ENCODE measurements around the gene SDHAF1. TPM values are rescaled to one million over a fixed set of nuclear protein-coding genes. Genes with fewer than 3 reads are reported as not detected.
"Not testable (repeated sequence)": the region's sequence is repeated elsewhere in the genome, so short reads cannot be mapped to it uniquely, and the experiment has no call there.

The SDHAF1 gene
- total RNA-seq, 2 donors from 2014 or later = 12.9 to 14.1 TPM

- no peak overlapping the region for H3K4me3 Mint-ChIP-seq
- peaks cover 36% of the 10 kb centered on the region for H3K27me3 Mint-ChIP-seq (ENCODE audit: insufficient read depth)
- no peaks in the 10 kb centered on the region for H3K36me3 Mint-ChIP-seq (ENCODE audit: low read depth)
- H3K27me3 ChIP-seq (ENCODE audit: control insufficient read depth, insufficient read depth, low read length, poor library complexity, severe bottlenecking) = peaks cover 14% of the 10 kb centered on the region
- H3K4me1 ChIP-seq (ENCODE audit: control insufficient read depth, insufficient read depth, low read length) = no peaks in the 10 kb centered on the region
- H3K4me1 Mint-ChIP-seq = no peaks in the 10 kb centered on the region
- no peaks in the 10 kb centered on the region for H3K9me3 ChIP-seq (ENCODE audit: control insufficient read depth, low read length)
- H3K9ac ChIP-seq (ENCODE audit: extremely low read depth, low read length, poor library complexity, severe bottlenecking) = no peak overlapping the region
- no peak overlapping the region for H3K4me3 ChIP-seq (ENCODE audit: low read length)
- H3K27ac Mint-ChIP-seq = no peak overlapping the region
- WGBS, 2 experiments (ENCODE audit: insufficient coverage in 1 of 2, insufficient read length in 1 of 2) = 53 to 74% methylated on average over 9 to 20 of the region's 20 CpGs
- H3K9me3 Mint-ChIP-seq = no peaks in the 10 kb centered on the region
- H3K36me3 ChIP-seq (ENCODE audit: control insufficient read depth, insufficient read depth, low read length) = no peaks in the 10 kb centered on the region
- no peak for DNase-seq
- no peak for TF ChIP-seq CTCF (conservative IDR thresholded peaks at IDR 0.05)
- H3K27ac ChIP-seq (ENCODE audit: low read depth, low read length) = no peak overlapping the region
Observed at GRCh38 chr19:35978832-35979365, 16.1 kb upstream of the SDHAF1 start.

- peaks cover 30% of the 10 kb centered on the region for H3K27me3 ChIP-seq (ENCODE audit: control insufficient read depth, insufficient read depth, low read length, poor library complexity, severe bottlenecking)
- H3K27ac ChIP-seq (ENCODE audit: low read depth, low read length); H3K36me3 ChIP-seq (ENCODE audit: control insufficient read depth, insufficient read depth, low read length); H3K4me1 Mint-ChIP-seq; H3K9me3 Mint-ChIP-seq; H3K36me3 Mint-ChIP-seq (ENCODE audit: low read depth); H3K27ac Mint-ChIP-seq; DNase-seq; H3K4me1 ChIP-seq (ENCODE audit: control insufficient read depth, insufficient read depth, low read length); H3K4me3 Mint-ChIP-seq; H3K4me3 ChIP-seq (ENCODE audit: low read length); H3K9me3 ChIP-seq (ENCODE audit: control insufficient read depth, low read length); H3K9ac ChIP-seq (ENCODE audit: extremely low read depth, low read length, poor library complexity, severe bottlenecking): not testable (repeated sequence)
- peaks cover 57% of the 10 kb centered on the region for H3K27me3 Mint-ChIP-seq (ENCODE audit: insufficient read depth)
- WGBS, 2 experiments (ENCODE audit: insufficient coverage in 1 of 2, insufficient read length in 1 of 2) = 88 to 93% methylated on average over 4 of the region's 4 CpGs
Observed at GRCh38 chr19:35980997-35981396, 14.0 kb upstream of the SDHAF1 start.

DNA sequence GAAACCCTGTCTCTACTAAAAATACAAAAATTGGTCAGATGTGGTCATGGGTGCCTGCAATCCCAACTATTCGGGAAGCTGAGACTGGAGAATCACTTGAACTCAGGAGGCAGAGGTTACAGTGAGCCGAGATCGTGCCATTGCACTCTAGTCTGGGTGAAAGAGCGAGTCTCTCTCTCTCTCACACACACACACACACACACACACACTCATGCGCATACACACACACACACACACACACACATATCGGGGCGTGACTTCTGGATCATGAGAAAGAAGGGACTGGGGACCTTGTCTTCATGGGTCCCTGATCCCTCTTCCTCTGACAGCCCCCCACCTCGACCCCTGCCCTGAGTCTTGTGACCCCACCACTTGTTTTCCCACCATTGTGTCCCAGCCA is 11.8 kb upstream of the SDHAF1 start:
- H3K36me3 ChIP-seq (ENCODE audit: control insufficient read depth, insufficient read depth, low read length) = no peaks in the 10 kb centered on the region
- no peaks in the 10 kb centered on the region for H3K9me3 ChIP-seq (ENCODE audit: control insufficient read depth, low read length)
- H3K4me1 Mint-ChIP-seq = peaks cover 3% of the 10 kb centered on the region
- no peak overlapping the region for H3K27ac Mint-ChIP-seq
- WGBS, 2 experiments (ENCODE audit: insufficient coverage in 1 of 2, insufficient read length in 1 of 2) = 81 to 86% methylated on average over 5 to 8 of the region's 8 CpGs
- peaks cover 40% of the 10 kb centered on the region for H3K27me3 ChIP-seq (ENCODE audit: control insufficient read depth, insufficient read depth, low read length, poor library complexity, severe bottlenecking)
- H3K36me3 Mint-ChIP-seq (ENCODE audit: low read depth) = no peaks in the 10 kb centered on the region
- no peaks in the 10 kb centered on the region for H3K9me3 Mint-ChIP-seq
- no peak overlapping the region for H3K4me3 ChIP-seq (ENCODE audit: low read length)
- H3K4me1 ChIP-seq (ENCODE audit: control insufficient read depth, insufficient read depth, low read length) = no peaks in the 10 kb centered on the region
- TF ChIP-seq CTCF (conservative IDR thresholded peaks at IDR 0.05) = no peak
- H3K9ac ChIP-seq (ENCODE audit: extremely low read depth, low read length, poor library complexity, severe bottlenecking) = no peak overlapping the region
- no peak for DNase-seq
- H3K27ac ChIP-seq (ENCODE audit: low read depth, low read length) = no peak overlapping the region
- H3K27me3 Mint-ChIP-seq (ENCODE audit: insufficient read depth) = peaks cover 71% of the 10 kb centered on the region
- H3K4me3 Mint-ChIP-seq = no peak overlapping the region

GRCh38 chr19:35986111-35986510 is 8.9 kb upstream of the SDHAF1 start:
- Mint-ChIP-seq H3K36me3 (ENCODE audit: low read depth) (no peaks in the 10 kb centered on the region), H3K27me3 (ENCODE audit: insufficient read depth) (peaks cover 82% of the 10 kb centered on the region)

More at GRCh38 chr19:35986111-35986510, 8.9 kb upstream of the SDHAF1 start:
- 82 to 100% methylated on average over 2 to 5 of the region's 5 CpGs for WGBS, 2 experiments (ENCODE audit: insufficient coverage in 1 of 2, insufficient read length in 1 of 2)
- TF ChIP-seq CTCF (conservative IDR thresholded peaks at IDR 0.05) = no peak
- Histone ChIP-seq H3K27me3 (ENCODE audit: control insufficient read depth, insufficient read depth, low read length, poor library complexity, severe bottlenecking) (peaks cover 40% of the 10 kb centered on the region), H3K36me3 (ENCODE audit: control insufficient read depth, insufficient read depth, low read length) (no peaks in the 10 kb centered on the region), H3K4me3 (ENCODE audit: low read length) (no peak overlapping the region), H3K9ac (ENCODE audit: extremely low read depth, low read length, poor library complexity, severe bottlenecking) (no peak overlapping the region), H3K4me1 (ENCODE audit: control insufficient read depth, insufficient read depth, low read length) (no peaks in the 10 kb centered on the region), H3K27ac (ENCODE audit: low read depth, low read length) (no peak overlapping the region), H3K9me3 (ENCODE audit: control insufficient read depth, low read length) (no peaks in the 10 kb centered on the region)
- H3K27ac Mint-ChIP-seq = no peak overlapping the region
- peak overlapping the region; percentile 59 for H3K4me3 Mint-ChIP-seq
- no peak for DNase-seq
- H3K4me1 Mint-ChIP-seq = peaks cover 3% of the 10 kb centered on the region
- H3K9me3 Mint-ChIP-seq = no peaks in the 10 kb centered on the region

Measured in endodermal cell (in vitro differentiated cells).